Peyer's patch (tissue), 4 donors: ENCODE measurements around the gene ZNF701.

Source experiments
- POLR2A ChIP-seq, 2 donors: fragments of 450-650 bp; IDR thresholded peaks; one replicate each; pipeline ENCODE4 v1.5.1; 2017; ENCODE audit warnings: antibody characterized with exemption in 2 of 2, mild to moderate bottlenecking in 2 of 2, moderate library complexity in 2 of 2
- TF ChIP-seq, protein P1 (sequence below), 6 experiments: fragments of 450-650 bp in 4 of 6; fragments of 200-600 bp in 2 of 6; sonication (generic) in 1 of 6; IDR thresholded peaks; one replicate each; pipeline ENCODE4 v1.5.1; 2017 to 2019; ENCODE audit warnings: antibody characterized with exemption in 6 of 6, mild to moderate bottlenecking in 3 of 6, moderate library complexity in 1 of 6

DNA sequence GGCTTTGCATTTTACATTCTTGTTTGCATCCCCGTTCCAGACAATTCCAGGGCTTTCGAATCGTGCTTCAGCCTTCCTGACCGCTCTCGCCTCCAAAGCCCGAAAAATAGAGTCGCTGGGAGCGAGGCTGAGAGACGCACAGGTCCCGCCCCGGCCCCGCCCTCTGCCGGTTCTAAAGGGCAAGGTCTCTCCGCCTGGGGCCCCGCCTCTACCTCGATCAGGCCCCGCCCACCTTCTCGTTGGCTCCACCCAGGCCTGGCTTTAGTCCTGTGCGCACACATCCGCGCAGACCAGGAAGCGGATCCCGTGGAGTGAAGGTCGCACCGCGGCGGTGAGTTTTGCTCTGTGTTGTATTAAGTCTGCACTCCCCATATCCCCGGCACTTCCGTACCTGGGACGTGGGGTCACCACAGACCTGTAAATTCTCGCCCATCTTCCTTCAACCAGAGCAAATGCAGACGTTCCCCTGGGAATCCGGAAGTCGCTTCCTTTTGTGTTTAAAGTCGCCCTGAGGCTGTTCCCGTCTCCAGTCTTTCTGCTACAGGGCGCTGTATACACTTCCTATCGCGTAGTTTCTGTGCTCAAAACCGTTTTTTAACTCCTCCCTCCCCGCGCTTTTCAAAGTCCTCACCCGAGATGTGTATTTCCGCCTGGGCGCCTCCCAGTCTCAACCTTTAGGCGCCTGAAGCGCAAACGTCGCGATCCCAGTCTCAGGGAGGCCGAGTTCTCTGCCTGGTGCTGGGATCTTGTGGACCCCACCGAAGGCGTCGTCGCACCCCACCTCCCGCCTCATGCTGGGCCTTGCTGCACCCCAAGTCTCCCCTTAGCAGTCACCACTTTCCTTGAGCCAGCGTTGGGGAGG, at the start of gene ZNF701:
- TF ChIP-seq POLR2A (IDR thresholded peaks at IDR 0.05): peak; percentile 91 to 96
- TF ChIP-seq, protein P1, sequence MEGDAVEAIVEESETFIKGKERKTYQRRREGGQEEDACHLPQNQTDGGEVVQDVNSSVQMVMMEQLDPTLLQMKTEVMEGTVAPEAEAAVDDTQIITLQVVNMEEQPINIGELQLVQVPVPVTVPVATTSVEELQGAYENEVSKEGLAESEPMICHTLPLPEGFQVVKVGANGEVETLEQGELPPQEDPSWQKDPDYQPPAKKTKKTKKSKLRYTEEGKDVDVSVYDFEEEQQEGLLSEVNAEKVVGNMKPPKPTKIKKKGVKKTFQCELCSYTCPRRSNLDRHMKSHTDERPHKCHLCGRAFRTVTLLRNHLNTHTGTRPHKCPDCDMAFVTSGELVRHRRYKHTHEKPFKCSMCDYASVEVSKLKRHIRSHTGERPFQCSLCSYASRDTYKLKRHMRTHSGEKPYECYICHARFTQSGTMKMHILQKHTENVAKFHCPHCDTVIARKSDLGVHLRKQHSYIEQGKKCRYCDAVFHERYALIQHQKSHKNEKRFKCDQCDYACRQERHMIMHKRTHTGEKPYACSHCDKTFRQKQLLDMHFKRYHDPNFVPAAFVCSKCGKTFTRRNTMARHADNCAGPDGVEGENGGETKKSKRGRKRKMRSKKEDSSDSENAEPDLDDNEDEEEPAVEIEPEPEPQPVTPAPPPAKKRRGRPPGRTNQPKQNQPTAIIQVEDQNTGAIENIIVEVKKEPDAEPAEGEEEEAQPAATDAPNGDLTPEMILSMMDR (IDR thresholded peaks at IDR 0.05): peak; percentile 13 to 43 (median 36)
